K562 (cell line): ENCODE data around the gene METTL18. TPM values are rescaled to one million over a fixed set of nuclear protein-coding genes. Genes with fewer than 3 reads are reported as not detected.

ENCODE experiments used
- BCL6 ChIP-seq: fragments of 250-450 bp; sonication (Bioruptor Pico); IDR thresholded peaks from 2 replicates; pipeline ENCODE4 v1.4.0; 2020
- CBFA2T3 ChIP-seq: fragments of 450-650 bp; IDR thresholded peaks from 2 replicates; pipeline ENCODE4 v1.6.1; 2017
- CEBPB ChIP-seq: fragments of 450-650 bp; IDR thresholded peaks from 2 replicates; pipeline ENCODE4 v1.6.1; 2016; ENCODE audit warnings: missing genetic modification characterization, missing compliant biosample characterization
- DACH1 ChIP-seq: fragments of 450-650 bp; IDR thresholded peaks from 2 replicates; pipeline ENCODE4 v1.6.1; 2018; ENCODE audit not compliant: partially characterized antibody
- ETS2 ChIP-seq: IDR thresholded peaks from 2 replicates; pipeline ENCODE4 v1.6.1; 2016; ENCODE audit warnings: borderline replicate concordance, missing genetic modification characterization, mild to moderate bottlenecking, moderate library complexity, missing compliant biosample characterization; ENCODE audit not compliant: poor library complexity, severe bottlenecking
- HDAC3 ChIP-seq: fragments of 450-650 bp; IDR thresholded peaks from 2 replicates; pipeline ENCODE4 v1.6.1; 2018; ENCODE audit warnings: borderline replicate concordance, mild to moderate bottlenecking, moderate library complexity; ENCODE audit not compliant: partially characterized antibody
- MCM3 ChIP-seq: fragments of 450-650 bp; IDR thresholded peaks from 2 replicates; pipeline ENCODE4 v1.6.1; 2016
- MEF2D ChIP-seq: conservative IDR thresholded peaks from 2 replicates; pipeline ENCODE4 v1.6.1; 2016; ENCODE audit warnings: low read depth, missing genetic modification characterization, missing compliant biosample characterization
- NR1H2 ChIP-seq: sonication (generic); formaldehyde crosslinking; IDR thresholded peaks from 2 replicates; pipeline ENCODE4 v1.4.0; 2020; ENCODE audit warnings: mild to moderate bottlenecking, missing genetic modification reagents
- NR3C1 ChIP-seq: sonication (generic); formaldehyde crosslinking; IDR thresholded peaks from 2 replicates; pipeline ENCODE4 v1.8.1; 2022; ENCODE audit warnings: missing genetic modification reagents
- SUPT5H ChIP-seq: fragments of 450-650 bp; IDR thresholded peaks from 2 replicates; pipeline ENCODE4 v1.6.1; 2016
- TEAD2 ChIP-seq: fragments of 450-650 bp; IDR thresholded peaks from 2 replicates; pipeline ENCODE4 v1.6.1; 2016; ENCODE audit warnings: missing genetic modification characterization, control low read depth, missing compliant biosample characterization
- UBTF ChIP-seq, 2 experiments: IDR thresholded peaks; 2 replicates each; pipeline ENCODE4 v1.6.1; 2012; ENCODE audit warnings: improper control_type of control experiment in 2 of 2, low read depth in 2 of 2, low read length in 2 of 2, borderline replicate concordance in 1 of 2
- YBX1 ChIP-seq: fragments of 450-650 bp; IDR thresholded peaks from 2 replicates; pipeline ENCODE4 v1.7.1; 2016; ENCODE audit warnings: mild to moderate bottlenecking
- ZNF282 ChIP-seq: sonication (generic); formaldehyde crosslinking; IDR thresholded peaks from 2 replicates; pipeline ENCODE4 v1.8.1; 2023; ENCODE audit warnings: missing genetic modification reagents
- ZNF347 ChIP-seq: fragments of 450-650 bp; formaldehyde crosslinking; IDR thresholded peaks from 2 replicates; pipeline ENCODE4 v1.4.0; 2020; ENCODE audit warnings: low read depth, mild to moderate bottlenecking, moderate library complexity
- ZNF449 ChIP-seq: fragments of 250-450 bp; sonication (Bioruptor Pico); IDR thresholded peaks from 2 replicates; pipeline ENCODE4 v1.8.0; 2022; ENCODE audit warnings: moderate library complexity, mild to moderate bottlenecking, inconsistent platforms
- ZNF551 ChIP-seq: fragments of 250-450 bp; sonication (Bioruptor Pico); IDR thresholded peaks from 2 replicates; pipeline ENCODE4 v1.5.0; 2021; ENCODE audit warnings: mild to moderate bottlenecking, moderate library complexity
- ZNF561 ChIP-seq: fragments of 450-650 bp; formaldehyde crosslinking; conservative IDR thresholded peaks from 2 replicates; pipeline ENCODE4 v1.4.0; 2020; ENCODE audit warnings: mild to moderate bottlenecking, moderate library complexity
- polyA plus RNA-seq, 8 experiments: library from polyadenylated mRNA; depleted of rRNA in 4 of 8; stranded (reverse) in 5 of 8; unstranded in 3 of 8; fragments of >200 nt; fragmentation: Nextera tagmentation in 2 of 8; fragmentation: Illumina TruSeq in 1 of 8; extraction: Ambion mirVana in 2 of 8; extraction: Trizol in 1 of 8; gene quantifications; 2 replicates each; pipeline versions ENCODE4 v1.2.1 to v1.2.3, GENCODE V29; 2011 to 2014; ENCODE audit warnings: inconsistent platforms in 1 of 8, missing spikeins in 1 of 8
- total RNA-seq, 7 experiments: library from RNA; depleted of rRNA in 6 of 7; stranded (reverse); fragments of >200 nt in 6 of 7; fragmentation: Illumina TruSeq in 2 of 7; extraction: Trizol in 2 of 7; gene quantifications; 2 replicates each; pipeline versions ENCODE4 v1.2.1 to v1.2.3, GENCODE V29; 2011 to 2021; ENCODE audit warnings: low replicate concordance in 1 of 7

METTL18 gene
- total and polyA plus RNA-seq, 9 of the 15 experiments (the other 6 are each of a cell fraction or from before 2014, with no cell fraction given): 9.5 to 40.2 (median 14.7) TPM

- TF ChIP-seq HDAC3: no peak
- TF ChIP-seq BCL6 (CRISPR knock-in tag): no peak
- no peak for TF ChIP-seq ZNF282 (CRISPR knock-in tag)
- TF ChIP-seq SUPT5H: peak; percentile 88
- no peak for TF ChIP-seq ZNF347
- TF ChIP-seq NR1H2 (CRISPR knock-in tag): no peak; the same call in 1 of the 2 replicates
- TF ChIP-seq MEF2D (tag): no peak
- TF ChIP-seq CBFA2T3: no peak
- no peak for TF ChIP-seq ZNF551 (CRISPR knock-in tag)
- no peak for TF ChIP-seq YBX1
- no peak for TF ChIP-seq CEBPB (tag)
- no peak for TF ChIP-seq ETS2 (tag)
- TF ChIP-seq ZNF449 (CRISPR knock-in tag): no peak
- TF ChIP-seq MCM3: no peak
- no peak; the same call in 1 of the 2 replicates for TF ChIP-seq NR3C1 (CRISPR knock-in tag)
- TF ChIP-seq TEAD2: no peak
- TF ChIP-seq DACH1: no peak
- TF ChIP-seq ZNF561 (CRISPR knock-in tag): no peak
- 0 out of 4 replicates have a peak, but pooled peaks have one; percentile 34 to 36 for TF ChIP-seq UBTF (IDR thresholded peaks at IDR 0.05; ENCODE audit: borderline replicate concordance in 1 of 2, low read depth in 2 of 2, low read length in 2 of 2)
Observed at GRCh38 chr1:169794530-169795416, at the start of gene METTL18 (continued).
